Smooth muscle cell (in vitro differentiated cells): ENCODE measurements around the gene DHX32. TPM values are rescaled to one million over a fixed set of nuclear protein-coding genes. Genes with fewer than 3 reads are reported as not detected.
A peak's percentile ranks its signal among the peaks of the same experiment; 100 is the strongest.

Source experiments
- DNase-seq: peaks from one replicate; lab custom pipeline; 2025; ENCODE audit not compliant: unreplicated experiment; lab: John Stamatoyannopoulos, UW
- H2AFZ ChIP-seq: fragments of 200-600 bp; sonication (generic); 2 replicates; pipeline ENCODE4 v1.6.0; 2016; ENCODE audit warnings: antibody characterized with exemption, low read depth, mild to moderate bottlenecking
- H3F3A ChIP-seq: fragments of 200-600 bp; sonication (generic); 2 replicates; pipeline ENCODE4 v1.6.0; 2017; ENCODE audit warnings: antibody characterized with exemption, low read depth
- H3K27ac ChIP-seq: fragments of 200-600 bp; sonication (generic); 2 replicates; pipeline ENCODE4 v1.5.1; 2016; ENCODE audit warnings: low read depth, mild to moderate bottlenecking
- H3K27me3 ChIP-seq: fragments of 200-600 bp; sonication (generic); 2 replicates; pipeline ENCODE4 v1.6.1; 2016; ENCODE audit warnings: low read depth, mild to moderate bottlenecking
- H3K36me3 ChIP-seq: fragments of 200-600 bp; sonication (generic); 2 replicates; pipeline ENCODE4 v1.5.1; 2016; ENCODE audit warnings: low read depth
- H3K4me1 ChIP-seq: fragments of 200-600 bp; sonication (generic); 2 replicates; pipeline ENCODE4 v1.5.1; 2016; ENCODE audit warnings: low read depth
- H3K4me2 ChIP-seq: fragments of 200-600 bp; sonication (generic); 2 replicates; pipeline ENCODE4 v1.6.0; 2016; ENCODE audit warnings: mild to moderate bottlenecking
- H3K4me3 ChIP-seq: fragments of 200-600 bp; sonication (generic); 2 replicates; pipeline ENCODE4 v1.5.1; 2016; ENCODE audit warnings: mild to moderate bottlenecking
- H3K79me2 ChIP-seq: fragments of 200-600 bp; sonication (generic); 2 replicates; pipeline ENCODE4 v1.6.0; 2016; ENCODE audit warnings: low read depth, mild to moderate bottlenecking
- H3K9ac ChIP-seq: fragments of 200-600 bp; sonication (generic); 2 replicates; pipeline ENCODE4 v1.6.0; 2016; ENCODE audit warnings: low read depth
- H3K9me3 ChIP-seq: fragments of 200-600 bp; sonication (generic); replicated peaks from 2 replicates; pipeline ENCODE4 v1.5.1; 2016; ENCODE audit warnings: low read depth
- H4K20me1 ChIP-seq: fragments of 200-600 bp; sonication (generic); 2 replicates; pipeline ENCODE4 v1.6.0; 2016; ENCODE audit warnings: low read depth
- WGBS: methylation state at CpG from one replicate; pipeline ENCODE4 v1.1.7; 2016; ENCODE audit warnings: low lambda C conversion rate; 5-methylcytosine and 5-hydroxymethylcytosine counted together
- polyA plus RNA-seq: library from polyadenylated mRNA; unstranded; fragments of >200 nt; fragmentation: Nextera tagmentation; extraction: Ambion mirVana; gene quantifications from 2 replicates; pipeline ENCODE4 v1.2.1, GENCODE V29; 2016
- total RNA-seq: library from RNA; depleted of rRNA; stranded (reverse); fragments of >200 nt; gene quantifications from 2 replicates; pipeline ENCODE4 v1.2.3, GENCODE V29; 2014
- TF ChIP-seq, protein P1 (sequence below): fragments of 200-600 bp; sonication (generic); IDR thresholded peaks from 2 replicates; pipeline ENCODE4 v1.5.1; 2017; ENCODE audit warnings: borderline replicate concordance, mild to moderate bottlenecking, antibody characterized with exemption; ENCODE audit not compliant: insufficient read depth, poor library complexity, severe bottlenecking

The DHX32 gene
- total and polyA plus RNA-seq, 2 experiments from 2014 or later, result 31.8 to 56.1 TPM

DNA sequence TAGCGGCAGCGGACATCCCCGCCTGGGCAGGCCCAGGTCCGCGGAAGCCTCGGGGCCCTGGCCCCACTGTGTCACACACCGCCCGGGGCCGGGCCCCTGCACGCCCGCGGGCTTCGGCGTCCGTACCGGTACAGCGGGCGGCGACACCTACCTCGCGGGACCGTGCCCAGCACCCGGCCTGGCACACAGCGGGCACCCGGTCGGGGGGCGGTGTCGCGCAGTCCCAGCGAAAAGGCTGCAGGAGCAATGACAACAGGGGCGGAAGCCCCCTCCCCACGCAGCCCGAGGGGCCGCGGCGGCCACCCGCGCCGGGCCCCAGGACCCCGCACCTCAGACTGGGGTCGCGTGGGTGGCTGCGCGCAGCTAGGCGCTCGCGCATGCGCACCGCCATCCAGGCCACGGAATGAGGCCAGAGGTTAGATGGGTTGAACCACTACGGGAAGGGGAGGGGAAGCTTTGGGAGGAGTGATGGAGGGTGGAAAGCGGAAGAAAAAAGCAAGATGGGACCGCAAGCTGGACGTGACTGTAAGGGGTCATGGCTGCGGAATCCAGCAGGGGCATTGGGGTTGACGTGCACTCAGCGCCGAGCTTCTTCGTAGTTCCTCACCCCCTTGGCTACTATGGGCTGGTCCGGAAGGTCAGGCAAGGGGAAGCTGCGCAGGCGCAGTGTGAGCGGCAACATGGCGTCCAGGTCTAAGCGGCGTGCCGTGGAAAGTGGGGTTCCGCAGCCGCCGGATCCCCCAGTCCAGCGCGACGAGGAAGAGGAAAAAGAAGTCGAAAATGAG lies 58.0 kb downstream of the DHX32 start, which contains the start of the genes BCCIP and UROS:
Gene BCCIP, plus strand, starts transcription at position 669 of the 785 bp plus-strand sequence. Its CDS starts 12 bp downstream, at position 681.
Gene UROS, minus strand, starts transcription at position 381 of the 785 bp plus-strand sequence. CDS start 6,759 bp downstream, outside the sequence.
- Histone ChIP-seq H3K9ac (peak within 1 kb of the TSS; percentile 98), H3K4me2 (peak within 1 kb of the TSS; percentile 95), H3K9me3 (no peaks in the 10 kb centered on the region), H3K36me3 (peaks cover 13% of the 10 kb centered on the region), H3K4me1 (peaks cover 15% of the 10 kb centered on the region), H3K79me2 (peaks cover 44% of the 10 kb centered on the region), H2AFZ (peak within 1 kb of the TSS; percentile 99), H4K20me1 (peaks cover 29% of the 10 kb centered on the region), H3K4me3 (peak within 1 kb of the TSS; percentile 97), H3F3A (no peaks in the 10 kb centered on the region), H3K27ac (peak within 1 kb of the TSS; percentile 88), H3K27me3 (no peaks in the 10 kb centered on the region)
- TF ChIP-seq, protein P1, sequence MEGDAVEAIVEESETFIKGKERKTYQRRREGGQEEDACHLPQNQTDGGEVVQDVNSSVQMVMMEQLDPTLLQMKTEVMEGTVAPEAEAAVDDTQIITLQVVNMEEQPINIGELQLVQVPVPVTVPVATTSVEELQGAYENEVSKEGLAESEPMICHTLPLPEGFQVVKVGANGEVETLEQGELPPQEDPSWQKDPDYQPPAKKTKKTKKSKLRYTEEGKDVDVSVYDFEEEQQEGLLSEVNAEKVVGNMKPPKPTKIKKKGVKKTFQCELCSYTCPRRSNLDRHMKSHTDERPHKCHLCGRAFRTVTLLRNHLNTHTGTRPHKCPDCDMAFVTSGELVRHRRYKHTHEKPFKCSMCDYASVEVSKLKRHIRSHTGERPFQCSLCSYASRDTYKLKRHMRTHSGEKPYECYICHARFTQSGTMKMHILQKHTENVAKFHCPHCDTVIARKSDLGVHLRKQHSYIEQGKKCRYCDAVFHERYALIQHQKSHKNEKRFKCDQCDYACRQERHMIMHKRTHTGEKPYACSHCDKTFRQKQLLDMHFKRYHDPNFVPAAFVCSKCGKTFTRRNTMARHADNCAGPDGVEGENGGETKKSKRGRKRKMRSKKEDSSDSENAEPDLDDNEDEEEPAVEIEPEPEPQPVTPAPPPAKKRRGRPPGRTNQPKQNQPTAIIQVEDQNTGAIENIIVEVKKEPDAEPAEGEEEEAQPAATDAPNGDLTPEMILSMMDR, result no peak
- WGBS, result under 1% methylated on average over 67 of the region's 74 CpGs
- peak; percentile 95 for DNase-seq

DNA sequence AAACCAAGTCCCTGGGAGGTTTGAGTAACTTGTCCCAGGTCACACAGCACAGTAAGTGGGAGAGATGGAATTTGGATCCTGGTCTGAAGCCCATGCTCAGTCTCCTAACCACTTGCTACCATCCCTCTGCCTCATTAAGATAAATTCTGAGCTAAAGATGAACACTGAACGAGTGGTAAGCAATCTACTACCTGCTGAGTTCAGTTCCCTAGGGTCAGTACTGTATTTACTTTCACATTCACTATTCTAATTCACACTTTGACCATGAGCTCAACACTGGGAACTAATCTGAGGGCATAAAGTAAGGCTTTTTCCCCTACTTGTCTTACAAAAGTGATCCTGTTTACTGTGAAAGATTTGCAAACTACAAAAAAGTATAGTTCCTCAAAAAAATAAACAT lies 60.4 kb downstream of the DHX32 start:
- H3K79me2 ChIP-seq, result peaks cover 27% of the 10 kb centered on the region
- H3K9ac ChIP-seq, result no peak overlapping the region
- peaks cover 13% of the 10 kb centered on the region for H4K20me1 ChIP-seq
- H3K4me2 ChIP-seq, result no peak overlapping the region
- peaks cover 15% of the 10 kb centered on the region for H3K4me1 ChIP-seq
- TF ChIP-seq, protein P1, result no peak
- H3K36me3 ChIP-seq, result no peaks in the 10 kb centered on the region
- H3K9me3 ChIP-seq, result no peaks in the 10 kb centered on the region
- H2AFZ ChIP-seq, result no peak overlapping the region
- H3F3A ChIP-seq, result no peaks in the 10 kb centered on the region
- no peak for DNase-seq
- 79% methylated on average over 1 of the region's 1 CpG for WGBS
- H3K4me3 ChIP-seq, result no peak overlapping the region
- no peak overlapping the region for H3K27ac ChIP-seq
- H3K27me3 ChIP-seq, result no peaks in the 10 kb centered on the region

DNA sequence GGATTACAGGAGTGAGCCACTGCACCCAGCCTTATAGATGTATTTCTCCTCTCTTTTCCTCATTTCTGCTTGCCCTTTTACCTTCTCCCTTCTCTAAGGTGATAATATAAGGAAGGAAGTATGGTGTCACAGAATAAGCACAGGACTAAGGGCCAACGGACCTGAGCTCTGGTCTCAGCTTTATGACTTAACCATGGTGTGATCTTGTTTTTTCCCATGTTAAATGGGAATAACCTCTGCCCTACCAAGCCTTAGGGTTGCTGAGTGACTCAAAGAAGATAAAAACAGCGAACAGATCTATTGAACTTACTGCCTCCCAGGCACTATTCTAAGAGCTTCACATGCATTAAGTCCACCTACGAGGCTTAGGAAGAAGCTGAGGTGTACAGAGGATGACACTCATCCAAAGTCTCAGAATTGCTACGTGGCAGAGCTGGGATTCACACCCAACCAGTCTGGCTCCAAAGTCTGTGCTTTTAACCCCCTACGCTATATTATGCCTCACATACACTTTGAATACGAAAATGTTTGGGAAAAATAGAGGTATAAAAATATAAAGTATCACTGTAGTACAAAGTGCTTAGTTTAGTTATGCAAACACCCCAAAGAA lies 63.6 kb downstream of the DHX32 start:
- DNase-seq, result no peak
- H3K27me3 ChIP-seq, result no peaks in the 10 kb centered on the region
- H3F3A ChIP-seq, result no peaks in the 10 kb centered on the region
- H3K9ac ChIP-seq, result no peak overlapping the region
- TF ChIP-seq, protein P1, result no peak
- no peaks in the 10 kb centered on the region for H3K36me3 ChIP-seq
- H3K4me3 ChIP-seq, result no peak overlapping the region
- no peaks in the 10 kb centered on the region for H3K9me3 ChIP-seq
- peaks cover 4% of the 10 kb centered on the region for H3K4me1 ChIP-seq
- H3K79me2 ChIP-seq, result no peaks in the 10 kb centered on the region
- no peak overlapping the region for H3K4me2 ChIP-seq
- no peak overlapping the region for H3K27ac ChIP-seq
- 93% methylated on average over 6 of the region's 6 CpGs for WGBS
- no peaks in the 10 kb centered on the region for H4K20me1 ChIP-seq
- H2AFZ ChIP-seq, result no peak overlapping the region
